Activated T-cell treated with anti-CD3 and anti-CD28 coated beads, Interleukin-2, amount 50 U/mL, for 72 hours (primary cell): ENCODE measurements around the gene MRPL19. TPM values are rescaled to one million over a fixed set of nuclear protein-coding genes. Genes with fewer than 3 reads are reported as not detected.

Experiments used
- ATAC-seq, 2 donors: fragments of 150-1000 bp; cut with Tn5 transposase; replicated peaks in 1 of 2; 2 replicates each; pipeline ENCODE4 v1.10.0; 2021; ENCODE audit warnings: moderate library complexity in 2 of 2, mild to moderate bottlenecking in 1 of 2
- DNase-seq, 2 donors: peaks; one replicate each; pipeline ENCODE4 v3.0.0; 2021 to 2022; ENCODE audit warnings: mixed read lengths in 1 of 2
- H3K27ac Mint-ChIP-seq: one replicate; pipeline ENCODE4 v1.8.0; 2022; ENCODE audit warnings: mild to moderate bottlenecking, moderate library complexity, mixed read lengths
- H3K27me3 Mint-ChIP-seq: one replicate; pipeline ENCODE4 v1.8.0; 2022; ENCODE audit warnings: low read depth, mixed read lengths
- H3K36me3 Mint-ChIP-seq, 2 donors: one replicate each; pipeline ENCODE4 v1.8.0; 2022; ENCODE audit warnings: mixed read lengths in 2 of 2, mild to moderate bottlenecking in 1 of 2; ENCODE audit not compliant: insufficient read depth in 2 of 2
- H3K4me1 Mint-ChIP-seq: one replicate; pipeline ENCODE4 v1.8.0; 2022; ENCODE audit warnings: low read depth, mixed read lengths
- H3K4me3 Mint-ChIP-seq, 2 donors: one replicate each; pipeline ENCODE4 v1.8.0; 2022; ENCODE audit warnings: mild to moderate bottlenecking in 2 of 2, mixed read lengths in 2 of 2, moderate library complexity in 2 of 2
- H3K9me3 Mint-ChIP-seq, 2 donors: one replicate each; pipeline ENCODE4 v1.8.0; 2022; ENCODE audit warnings: mixed read lengths in 2 of 2
- total RNA-seq, 2 donors: library from RNA; stranded (reverse); gene quantifications; one replicate each; pipeline ENCODE4 v1.2.3, GENCODE V29; 2022

Gene MRPL19
- total RNA-seq, 2 donors from 2014 or later, result 45.0 to 51.0 TPM

- DNase-seq, result no peak
- Mint-ChIP-seq H3K27ac (no peak overlapping the region), H3K9me3 (peaks cover 0 to 3% of the 10 kb centered on the region in 2 donors), H3K4me1 (no peaks in the 10 kb centered on the region), H3K36me3 (no peaks in the 10 kb centered on the region), H3K27me3 (peaks cover 13% of the 10 kb centered on the region), H3K4me3 (no peak overlapping the region)
- no peak for ATAC-seq
These were observed 89.7 kb downstream of the MRPL19 start for GRCh38 chr2:75736276-75736675.

GRCh38 chr2:75737961-75738360 lies 91.4 kb downstream of the MRPL19 start:
- Mint-ChIP-seq H3K4me1 (no peaks in the 10 kb centered on the region), H3K9me3 (peaks cover 2 to 3% of the 10 kb centered on the region in 2 donors), H3K4me3 (no peak overlapping the region), H3K27me3 (peaks cover 9% of the 10 kb centered on the region), H3K36me3 (no peaks in the 10 kb centered on the region), H3K27ac (no peak overlapping the region)
- no peak for DNase-seq
- ATAC-seq, result no peak

Other genes starting within 250 kb of the MRPL19 start
- under 1 TPM; 0.38 to 0.56 TPM for gene EVA1A, start 85.8 kb upstream of the MRPL19 start, total RNA-seq
- gene GCFC2, start 64.1 kb downstream of the MRPL19 start, total RNA-seq, result 10 to 100 TPM; 18.4 to 19.9 TPM